GM12878 (cell line): ENCODE measurements around the gene ASIC3. TPM values are rescaled to one million over a fixed set of nuclear protein-coding genes. Genes with fewer than 3 reads are reported as not detected.

Experiments used
- BHLHE40 ChIP-seq, 2 experiments: fragments of 450-650 bp in 1 of 2; IDR thresholded peaks; 2 replicates each; pipeline ENCODE4 v1.6.1; 2011 to 2017; ENCODE audit warnings: low read depth in 2 of 2, borderline replicate concordance in 1 of 2, improper control_type of control experiment in 1 of 2, low read length in 1 of 2, mild to moderate bottlenecking in 1 of 2
- IKZF2 ChIP-seq, 2 experiments: fragments of 450-650 bp; IDR thresholded peaks; 2 replicates each; pipeline ENCODE4 v1.6.1; 2017; ENCODE audit warnings: mild to moderate bottlenecking in 2 of 2, moderate library complexity in 2 of 2
- IRF5 ChIP-seq: fragments of 450-650 bp; IDR thresholded peaks from 2 replicates; pipeline ENCODE4 v1.6.1; 2017; ENCODE audit warnings: borderline replicate concordance
- LARP7 ChIP-seq: fragments of 450-650 bp; IDR thresholded peaks from 2 replicates; pipeline ENCODE4 v1.6.1; 2017; ENCODE audit warnings: mild to moderate bottlenecking
- MYB ChIP-seq: fragments of 150-350 bp; IDR thresholded peaks from 2 replicates; pipeline ENCODE4 v1.6.1; 2014; ENCODE audit warnings: mild to moderate bottlenecking, low read depth, low read length, borderline replicate concordance
- NFYA ChIP-seq: IDR thresholded peaks from 2 replicates; pipeline ENCODE4 v1.6.1; 2011; ENCODE audit warnings: low read depth, mild to moderate bottlenecking, low read length, improper control_type of control experiment, borderline replicate concordance
- NFYB ChIP-seq: IDR thresholded peaks from 2 replicates; pipeline ENCODE4 v1.6.1; 2011; ENCODE audit warnings: low read depth, mild to moderate bottlenecking, low read length, improper control_type of control experiment, moderate library complexity; ENCODE audit not compliant: insufficient read depth
- NKRF ChIP-seq: fragments of 450-650 bp; conservative IDR thresholded peaks from 2 replicates; pipeline ENCODE4 v1.6.1; 2017; ENCODE audit warnings: mild to moderate bottlenecking, moderate library complexity
- NR2F1 ChIP-seq: fragments of 450-650 bp; conservative IDR thresholded peaks from 2 replicates; pipeline ENCODE4 v1.6.1; 2017; ENCODE audit warnings: mild to moderate bottlenecking
- PBX3 ChIP-seq: IDR thresholded peaks from 2 replicates; pipeline ENCODE4 v1.6.1; 2011; ENCODE audit warnings: mild to moderate bottlenecking, low read depth, low read length, moderate library complexity; ENCODE audit not compliant: insufficient replicate concordance
- PKNOX1 ChIP-seq: fragments of 450-650 bp; IDR thresholded peaks from 2 replicates; pipeline ENCODE4 v1.6.1; 2016; ENCODE audit warnings: mild to moderate bottlenecking
- POLR2A ChIP-seq: IDR thresholded peaks from 2 replicates; pipeline ENCODE4 v1.6.1; 2011; ENCODE audit warnings: low read depth, mild to moderate bottlenecking, low read length
- POLR2AphosphoS5 ChIP-seq: IDR thresholded peaks from 2 replicates; pipeline ENCODE4 v1.6.1; 2011; ENCODE audit warnings: mild to moderate bottlenecking, low read length, inconsistent platforms
- RBBP5 ChIP-seq: fragments of 200-600 bp; sonication (generic); conservative IDR thresholded peaks from 2 replicates; pipeline ENCODE4 v1.6.1; 2016
- SKIL ChIP-seq: fragments of 450-650 bp; IDR thresholded peaks from 2 replicates; pipeline ENCODE4 v1.6.1; 2017; ENCODE audit warnings: mild to moderate bottlenecking, low read depth, inconsistent platforms; ENCODE audit not compliant: poor library complexity, severe bottlenecking
- SMC3 ChIP-seq: IDR thresholded peaks from 2 replicates; pipeline ENCODE4 v1.6.1; 2011; ENCODE audit warnings: low read length, improper control_type of control experiment, borderline replicate concordance
- SRF ChIP-seq, 2 experiments: IDR thresholded peaks; 2 replicates each; pipeline ENCODE4 v1.6.1; 2011; ENCODE audit warnings: low read depth in 2 of 2, low read length in 2 of 2, mild to moderate bottlenecking in 1 of 2, moderate library complexity in 1 of 2
- TCF3 ChIP-seq: IDR thresholded peaks from 2 replicates; pipeline ENCODE4 v1.6.1; 2012; ENCODE audit warnings: low read depth, mild to moderate bottlenecking, low read length, borderline replicate concordance; ENCODE audit not compliant: insufficient read depth
- YY1 ChIP-seq: IDR thresholded peaks from 2 replicates; pipeline ENCODE4 v1.6.1; 2011; ENCODE audit warnings: low read depth, mild to moderate bottlenecking, low read length
- ZNF274 ChIP-seq: IDR thresholded peaks from one replicate; pipeline ENCODE4 v1.8.0; 2011; ENCODE audit not compliant: insufficient read length, insufficient read depth
- polyA plus RNA-seq, 11 experiments: library from polyadenylated mRNA; depleted of rRNA in 4 of 11; unstranded in 6 of 11; stranded (reverse) in 5 of 11; fragments of >200 nt; fragmentation: Nextera tagmentation in 4 of 11; fragmentation: Illumina TruSeq in 1 of 11; extraction: Ambion mirVana in 4 of 11; extraction: Trizol in 1 of 11; gene quantifications; 1 replicate in 1 of 11; 2 replicates in 10 of 11; pipeline versions ENCODE4 v1.2.1 to v1.2.3, GENCODE V29; 2011 to 2016; ENCODE audit warnings: inconsistent platforms in 2 of 11, missing spikeins in 2 of 11, low read depth in 1 of 11
- total RNA-seq, 4 experiments: library from RNA; depleted of rRNA in 3 of 4; stranded (reverse); fragments of >200 nt in 3 of 4; fragmentation: Illumina TruSeq in 1 of 4; extraction: Trizol in 1 of 4; gene quantifications; 2 replicates each; pipeline versions ENCODE4 v1.2.1 to v1.2.3, GENCODE V29; 2013 to 2021

ASIC3 gene
- total and polyA plus RNA-seq, 10 of the 15 experiments (the other 5 are each of a cell fraction or from before 2014, with no cell fraction given), result 0.07 to 1.0 (median 0.44) TPM; not detected in 4

- TF ChIP-seq NKRF (peak; percentile 91), SMC3 (peak; percentile 49; the same call in 1 of the 2 replicates), TCF3 (peak; percentile 72; the same call in 1 of the 2 replicates), NFYA (peak; percentile 86), YY1 (peak; percentile 86), NFYB (peak; percentile 98), LARP7 (peak; percentile 86), IRF5 (no peak), NR2F1 (peak; percentile 69; the same call in 1 of the 2 replicates), ZNF274 (no peak), POLR2A (peak; percentile 60; the same call in 1 of the 2 replicates), BHLHE40 (IDR thresholded peaks at IDR 0.05; ENCODE audit: borderline replicate concordance in 1 of 2, low read depth in 2 of 2, low read length in 1 of 2) (peak in 1 of 2 experiments; percentile 24; a peak in 1 of 4 replicates), SRF (IDR thresholded peaks at IDR 0.05; ENCODE audit: low read depth in 2 of 2, low read length in 2 of 2) (0 out of 4 replicates have a peak, but pooled peaks of 1 of the 2 experiments have one; percentile 30), PBX3 (peak; percentile 97), SKIL (peak; percentile 65), IKZF2 (IDR thresholded peaks at IDR 0.05) (0 out of 4 replicates have a peak, but pooled peaks of 1 of the 2 experiments have one; percentile 22), PKNOX1 (peak; percentile 99), MYB (no peak), RBBP5 (no peak), POLR2AphosphoS5 (peak; percentile 50; the same call in 1 of the 2 replicates)
Measured at GRCh38 chr7:151028131-151028947, 20.0 kb upstream of the ASIC3 start, which contains the start of gene ABCB8 (continued).
